ENCODE measurements around the gene CCDC74B.
"Not testable (repeated sequence)": the region's sequence is repeated elsewhere in the genome, so short reads cannot be mapped to it uniquely, and the experiment has no call there.

Gene CCDC74B

GRCh38 chr2:130136546-130136945 is 8.4 kb downstream of the CCDC74B start:
- H3K27ac ChIP-seq; H3K27me3 ChIP-seq; DNase-seq; H3K4me1 ChIP-seq; intact Hi-C loops (cut with DNase I; ENCODE audit: low total_unique reads); H3K9me3 ChIP-seq; H3K4me3 ChIP-seq; H3K36me3 ChIP-seq: not testable (repeated sequence)

- H3K27me3 ChIP-seq, result no peaks in the 10 kb centered on the region
- H3K4me1 ChIP-seq, result no peaks in the 10 kb centered on the region
- intact Hi-C loops (cut with DNase I; ENCODE audit: low total_unique reads), result no loop called here
- H3K27ac ChIP-seq, result no peak overlapping the region
- H3K36me3 ChIP-seq, result no peaks in the 10 kb centered on the region
- no peak overlapping the region for H3K4me3 ChIP-seq
- TF ChIP-seq CTCF (IDR thresholded peaks at IDR 0.05), result no peak
- H3K9me3 ChIP-seq, result no peaks in the 10 kb centered on the region
- DNase-seq, result peak in 1 of 2 donors; percentile 16
Measured at GRCh38 chr2:130135692-130136541, 9.0 kb downstream of the CCDC74B start.

GRCh38 chr2:130129120-130129829 is 15.6 kb downstream of the CCDC74B start, which contains the start of gene POTEF:
Gene POTEF, minus strand, starts transcription at chr2:130129222. Its CDS starts 8,707 bp downstream, at chr2:130120515.
- intact Hi-C loops (cut with DNase I; ENCODE audit: low total_unique reads); H3K4me3 ChIP-seq: not testable (repeated sequence)

DNA sequence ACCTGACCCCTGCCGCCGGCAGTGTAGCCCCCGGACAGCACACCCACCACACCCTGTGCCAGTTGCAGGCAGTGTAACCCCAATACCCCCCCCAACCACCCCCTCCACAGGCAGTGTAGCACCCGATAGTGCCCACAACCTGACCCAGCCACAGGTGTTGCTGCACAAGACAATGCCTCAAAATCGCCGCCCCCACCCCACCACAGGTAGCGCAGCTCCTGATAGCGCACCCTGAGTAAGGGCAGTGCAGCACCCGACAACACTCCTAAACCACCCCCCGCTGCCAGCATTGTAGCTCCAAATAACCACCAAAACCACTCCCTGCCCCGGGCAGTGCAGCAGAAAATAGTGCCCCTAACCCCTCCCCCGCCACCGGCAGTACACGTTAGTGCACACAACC is 16.4 kb downstream of the CCDC74B start:
- DNase-seq; H3K4me1 ChIP-seq; intact Hi-C loops (cut with DNase I; ENCODE audit: low total_unique reads); H3K36me3 ChIP-seq; H3K27ac ChIP-seq; H3K9me3 ChIP-seq; H3K4me3 ChIP-seq; H3K27me3 ChIP-seq: not testable (repeated sequence)

More at GRCh38 chr2:130129120-130129829, 15.6 kb downstream of the CCDC74B start, which contains the start of gene POTEF:
- not testable (repeated sequence) for H3K27me3 ChIP-seq, H3K9me3 ChIP-seq, DNase-seq, H3K4me1 ChIP-seq, H3K27ac ChIP-seq, H3K36me3 ChIP-seq

GRCh38 chr2:130127726-130128125 is 17.2 kb downstream of the CCDC74B start:
- H3K27me3 ChIP-seq; H3K36me3 ChIP-seq; H3K4me3 ChIP-seq; DNase-seq; H3K9me3 ChIP-seq; H3K27ac ChIP-seq; intact Hi-C loops (cut with DNase I; ENCODE audit: low total_unique reads); H3K4me1 ChIP-seq: not testable (repeated sequence)

GRCh38 chr2:130120924-130121323 is 24.0 kb downstream of the CCDC74B start:
- not testable (repeated sequence) for DNase-seq

DNA sequence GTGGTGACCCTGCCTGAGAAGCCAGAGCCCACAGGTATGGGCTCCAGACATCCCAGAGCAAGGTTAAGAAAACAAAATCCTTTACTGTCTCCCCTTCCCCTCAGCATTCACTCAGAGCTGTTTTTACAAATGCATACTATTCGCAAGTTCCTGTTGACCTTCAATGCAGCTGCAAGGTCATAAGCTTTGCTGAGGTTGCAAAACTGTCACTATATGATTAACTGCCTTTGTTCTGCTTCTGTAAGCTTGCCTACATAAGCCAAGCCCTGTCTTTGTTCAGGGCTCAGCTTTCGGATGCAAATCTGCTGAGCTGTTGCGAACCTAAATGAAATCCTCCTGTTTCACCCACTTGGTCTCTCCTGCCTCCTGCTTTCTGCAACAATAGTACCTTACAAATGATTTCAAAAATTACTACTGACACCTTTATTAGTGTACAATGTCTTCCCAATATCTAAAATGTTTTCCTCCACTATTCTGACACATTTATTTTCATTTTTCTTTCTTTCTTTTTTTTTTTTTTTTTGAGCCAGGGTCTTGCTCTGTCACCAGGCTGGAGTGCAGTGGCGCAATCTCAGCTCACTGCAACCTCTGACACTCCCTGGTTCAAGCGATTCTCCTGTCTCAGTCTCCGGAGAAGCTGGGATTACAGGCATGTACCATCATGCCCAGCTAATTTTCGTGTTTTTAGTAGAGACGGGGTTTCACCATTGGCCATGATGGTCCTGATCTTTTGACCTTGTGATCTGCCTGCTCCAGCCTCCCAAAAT is 42.1 kb downstream of the CCDC74B start:
- H3K36me3 ChIP-seq; H3K4me3 ChIP-seq; H3K9me3 ChIP-seq; intact Hi-C loops (cut with DNase I; ENCODE audit: low total_unique reads); H3K27ac ChIP-seq; DNase-seq; H3K4me1 ChIP-seq; H3K27me3 ChIP-seq: not testable (repeated sequence)

More at GRCh38 chr2:130120924-130121323, 24.0 kb downstream of the CCDC74B start:
- H3K36me3 ChIP-seq; H3K4me1 ChIP-seq; intact Hi-C loops (cut with DNase I; ENCODE audit: low total_unique reads); H3K27ac ChIP-seq; H3K4me3 ChIP-seq; H3K27me3 ChIP-seq; H3K9me3 ChIP-seq: not testable (repeated sequence)
